H1 (cell line): ENCODE measurements around the gene PHLPP1. TPM values are rescaled to one million over a fixed set of nuclear protein-coding genes. Genes with fewer than 3 reads are reported as not detected.

Source experiments
- CTCF ChIA-PET: fragments of 300-600 bp; sonication (Branson Sonifier 250); formaldehyde crosslinking; loops from one replicate; lab custom pipeline; 2021; ENCODE audit not compliant: partially characterized antibody; lab: Charles Lee
- POLR2A ChIA-PET: fragments of 300-600 bp; sonication (Branson Sonifier 250); formaldehyde crosslinking; loops from one replicate; lab custom pipeline; 2021; ENCODE audit warnings: inconsistent platforms; ENCODE audit not compliant: partially characterized antibody; lab: Charles Lee
- DNase-seq, 2 experiments: peaks; one replicate each; pipeline versions ENCODE4 v3.0.0 to v3.0.0-alpha.2; 2010 to 2022; ENCODE audit warnings: low spot score in 2 of 2, low read depth in 1 of 2, mixed read lengths in 1 of 2
- FAIRE-seq: peaks from 2 replicates; lab custom pipeline; 2011; peaks lifted over from hg19 to GRCh38; lab: Jason Lieb, UNC
- H2AFZ ChIP-seq: 2 replicates; pipeline ENCODE4 v1.8.1; 2012; ENCODE audit warnings: low read length, inconsistent platforms
- H2AK5ac ChIP-seq: 2 replicates; pipeline ENCODE4 v1.6.1; 2013; ENCODE audit warnings: low read depth, low read length
- H2BK120ac ChIP-seq: replicated peaks from 2 replicates; pipeline ENCODE3; 2013; ENCODE audit warnings: low read depth, low read length, inconsistent platforms
- H2BK12ac ChIP-seq: 2 replicates; pipeline ENCODE4 v1.6.1; 2013; ENCODE audit warnings: low read depth, low read length
- H2BK15ac ChIP-seq: 2 replicates; pipeline ENCODE4 v1.6.1; 2013; ENCODE audit warnings: low read length
- H2BK20ac ChIP-seq: 2 replicates; pipeline ENCODE4 v1.6.1; 2013; ENCODE audit warnings: low read length
- H2BK5ac ChIP-seq: 2 replicates; pipeline ENCODE4 v1.6.1; 2013; ENCODE audit warnings: low read depth, low read length
- H3K14ac ChIP-seq: 2 replicates; pipeline ENCODE4 v1.6.1; 2013; ENCODE audit warnings: inconsistent platforms; ENCODE audit not compliant: insufficient read length
- H3K18ac ChIP-seq: 2 replicates; pipeline ENCODE4 v1.6.1; 2013; ENCODE audit warnings: low read length; ENCODE audit errors: extremely low read depth
- H3K23ac ChIP-seq: 2 replicates; pipeline ENCODE4 v1.6.1; 2013; ENCODE audit warnings: inconsistent platforms; ENCODE audit not compliant: insufficient read length
- H3K23me2 ChIP-seq: 2 replicates; pipeline ENCODE4 v1.6.1; 2013; ENCODE audit warnings: low read depth, low read length
- H3K27ac ChIP-seq: 2 replicates; pipeline ENCODE4 v1.6.1; 2011; ENCODE audit warnings: low read depth, low read length, inconsistent platforms
- H3K27me3 ChIP-seq, 4 experiments: replicated peaks in 1 of 4; 1 replicate in 1 of 4; 2 replicates in 3 of 4; pipeline versions ENCODE4 v1.6.1 to v1.8.1; 2011 to 2013; ENCODE audit warnings: low read length in 3 of 4, mild to moderate bottlenecking in 3 of 4, inconsistent platforms in 2 of 4, mixed read lengths in 2 of 4, moderate library complexity in 1 of 4; ENCODE audit not compliant: control insufficient read depth in 3 of 4, insufficient read depth in 3 of 4; ENCODE audit errors: extremely low read depth in 1 of 4
- H3K36me3 ChIP-seq, 4 experiments: 2 replicates each; pipeline versions ENCODE4 v1.6.1 to v1.8.1; 2011 to 2013; ENCODE audit warnings: mild to moderate bottlenecking in 4 of 4, low read length in 3 of 4, moderate library complexity in 2 of 4, control low read depth in 1 of 4, inconsistent platforms in 1 of 4; ENCODE audit not compliant: insufficient read depth in 4 of 4, control insufficient read depth in 2 of 4
- H3K4ac ChIP-seq: replicated peaks from 2 replicates; pipeline ENCODE3; 2013; ENCODE audit warnings: low read length, low read depth, mixed read lengths, inconsistent platforms; ENCODE audit not compliant: insufficient read length
- H3K4me1 ChIP-seq, 4 experiments: replicated peaks in 1 of 4; 1 replicate in 1 of 4; 2 replicates in 3 of 4; pipeline versions ENCODE4 v1.6.1 to v1.8.1; 2011 to 2013; ENCODE audit warnings: low read length in 3 of 4, inconsistent platforms in 2 of 4, mixed read lengths in 1 of 4; ENCODE audit not compliant: insufficient read depth in 4 of 4, control insufficient read depth in 3 of 4
- H3K4me2 ChIP-seq, 2 experiments: 2 replicates each; pipeline versions ENCODE4 v1.6.1 to v1.8.1; 2011 to 2013; ENCODE audit warnings: low read depth in 2 of 2, low read length in 2 of 2, control low read depth in 1 of 2, inconsistent platforms in 1 of 2, mild to moderate bottlenecking in 1 of 2; ENCODE audit not compliant: insufficient read depth in 1 of 2
- H3K4me3 ChIP-seq, 4 experiments: fragments of 200-600, 300-600 bp in 1 of 4; sonication (generic), shearing (Covaris generic), sonication (Bioruptor Twin) in 1 of 4; 2 replicates each; pipeline versions ENCODE4 v1.5.1 to v1.8.1; 2011 to 2016; ENCODE audit warnings: low read length in 4 of 4, low read depth in 3 of 4, control low read depth in 2 of 4, inconsistent platforms in 2 of 4, mild to moderate bottlenecking in 2 of 4, mixed read lengths in 1 of 4, moderate library complexity in 1 of 4; ENCODE audit not compliant: insufficient read depth in 2 of 4; ENCODE audit errors: extremely low read depth in 1 of 4
- H3K56ac ChIP-seq: replicated peaks from 2 replicates; pipeline ENCODE3; 2013; ENCODE audit warnings: low read depth, mild to moderate bottlenecking, mixed read lengths, low read length, inconsistent platforms; ENCODE audit not compliant: insufficient read length
- H3K79me1 ChIP-seq: 2 replicates; pipeline ENCODE4 v1.6.1; 2013; ENCODE audit warnings: low read depth, low read length, control low read depth
- H3K79me2 ChIP-seq, 2 experiments: 2 replicates each; pipeline versions ENCODE4 v1.6.1 to v1.8.1; 2012 to 2013; ENCODE audit warnings: low read length in 2 of 2, mild to moderate bottlenecking in 2 of 2, inconsistent platforms in 1 of 2; ENCODE audit not compliant: insufficient read depth in 2 of 2, control insufficient read depth in 1 of 2
- H3K9ac ChIP-seq, 4 experiments: replicated peaks in 1 of 4; 1 replicate in 1 of 4; 2 replicates in 3 of 4; pipeline versions ENCODE4 v1.6.1 to v1.8.1; 2011 to 2013; ENCODE audit warnings: low read depth in 3 of 4, low read length in 3 of 4, control low read depth in 2 of 4, mild to moderate bottlenecking in 2 of 4, moderate library complexity in 2 of 4, inconsistent platforms in 1 of 4; ENCODE audit errors: extremely low read depth in 1 of 4
- H3K9me3 ChIP-seq, 2 experiments: 2 replicates each; pipeline versions ENCODE4 v1.6.1 to v1.8.1; 2012 to 2013; ENCODE audit warnings: mild to moderate bottlenecking in 2 of 2, moderate library complexity in 2 of 2, control low read depth in 1 of 2, inconsistent platforms in 1 of 2, low read depth in 1 of 2, low read length in 1 of 2, mixed read lengths in 1 of 2; ENCODE audit not compliant: insufficient read depth in 2 of 2
- H4K20me1 ChIP-seq, 2 experiments: replicated peaks in 1 of 2; 2 replicates each; pipeline versions ENCODE3 to v1.8.1; 2011 to 2013; ENCODE audit warnings: inconsistent platforms in 2 of 2, low read length in 2 of 2, mild to moderate bottlenecking in 1 of 2; ENCODE audit not compliant: insufficient read depth in 2 of 2, control insufficient read depth in 1 of 2
- H4K5ac ChIP-seq: 2 replicates; pipeline ENCODE4 v1.6.1; 2013; ENCODE audit warnings: low read length, low read depth, mixed read lengths, inconsistent platforms; ENCODE audit not compliant: insufficient read length
- H4K8ac ChIP-seq: 2 replicates; pipeline ENCODE4 v1.8.0; 2013; ENCODE audit warnings: mild to moderate bottlenecking, moderate library complexity, low read length, inconsistent platforms; ENCODE audit not compliant: insufficient read depth; ENCODE audit errors: extremely low read depth
- H4K91ac ChIP-seq: replicated peaks from 2 replicates; pipeline ENCODE3; 2013; ENCODE audit warnings: low read length, mixed read lengths, inconsistent platforms; ENCODE audit not compliant: insufficient read length
- CBX8 ChIP-seq: fragments of 300-800, 300-1000 bp; sonication (generic); IDR thresholded peaks from 2 replicates; pipeline ENCODE4 v1.7.1; 2016; ENCODE audit warnings: low read depth, low read length, borderline replicate concordance
- CEBPB ChIP-seq: IDR thresholded peaks from 2 replicates; pipeline ENCODE4 v1.6.1; 2012; ENCODE audit warnings: low read depth, low read length
- EZH2 ChIP-seq: fragments of 200-600 bp; sonication (generic); IDR thresholded peaks from 2 replicates; pipeline ENCODE4 v1.7.1; 2012; ENCODE audit warnings: low read depth, mild to moderate bottlenecking, moderate library complexity, low read length, inconsistent platforms; ENCODE audit not compliant: severe bottlenecking
- GABPA ChIP-seq: IDR thresholded peaks from 2 replicates; pipeline ENCODE4 v1.6.1; 2011; ENCODE audit warnings: mild to moderate bottlenecking, low read length, moderate library complexity, borderline replicate concordance; ENCODE audit not compliant: insufficient read depth
- JUND ChIP-seq: IDR thresholded peaks from 2 replicates; pipeline ENCODE4 v1.6.1; 2011; ENCODE audit warnings: mild to moderate bottlenecking, improper control_type of control experiment, low read length
- POU5F1 ChIP-seq: IDR thresholded peaks from 2 replicates; pipeline ENCODE4 v1.6.1; 2011; ENCODE audit warnings: low read depth, mild to moderate bottlenecking, low read length, moderate library complexity
- SIRT6 ChIP-seq: IDR thresholded peaks from one replicate; pipeline ENCODE4 v1.7.1; 2012; ENCODE audit warnings: low read length, inconsistent platforms
- SP1 ChIP-seq: IDR thresholded peaks from 2 replicates; pipeline ENCODE4 v1.6.1; 2011; ENCODE audit warnings: low read depth, low read length
- TAF7 ChIP-seq: optimal IDR thresholded peaks from 2 replicates; pipeline ENCODE3; 2011; ENCODE audit warnings: low read depth, mild to moderate bottlenecking, inconsistent platforms, low read length, moderate library complexity, borderline replicate concordance
- TEAD4 ChIP-seq: IDR thresholded peaks from 2 replicates; pipeline ENCODE4 v1.6.1; 2012; ENCODE audit warnings: low read depth, low read length, inconsistent platforms, mixed read lengths
- WGBS, 2 experiments: shearing (Covaris generic) in 1 of 2; methylation state at CpG; one replicate each; pipeline versions ENCODE4 v1.1.6 to v1.1.7; 2013 to 2015; ENCODE audit warnings: low lambda C conversion rate in 2 of 2, mixed read lengths in 2 of 2, inconsistent platforms in 1 of 2, low coverage in 1 of 2, missing lambda C conversion rate in 1 of 2; ENCODE audit not compliant: insufficient replicate concordance in 2 of 2, insufficient coverage in 1 of 2, insufficient read length in 1 of 2; ENCODE audit errors: extremely low coverage in 1 of 2, missing lambda C conversion rate in 1 of 2; 5-methylcytosine and 5-hydroxymethylcytosine counted together
- polyA plus RNA-seq, 7 experiments: library from polyadenylated mRNA; depleted of rRNA in 3 of 7; stranded (reverse) in 5 of 7; unstranded in 2 of 7; fragments of >200 nt in 5 of 7; fragments of 200-250 nt in 2 of 7; gene quantifications; 1 replicate in 5 of 7; 2 replicates in 1 of 7; 4 replicates in 1 of 7; pipeline versions ENCODE4 v1.2.1 to v1.2.3, GENCODE V29; 2011 to 2013; ENCODE audit warnings: missing spikeins in 2 of 7, mixed read lengths in 2 of 7
- total RNA-seq: library from RNA; stranded (reverse); fragmentation: NEBNext Ultra II Directional; extraction: Animal tissue kit (Norgen Biotek cat#: 25700); gene quantifications from 2 replicates; pipeline ENCODE4 v1.2.1, GENCODE V29; 2021
- TF ChIP-seq, protein P1 (sequence below), 3 experiments: IDR thresholded peaks; 1 replicate in 2 of 3; 2 replicates in 1 of 3; pipeline versions ENCODE4 v1.5.1 to v1.6.1; 2011; ENCODE audit warnings: low read length in 3 of 3, mild to moderate bottlenecking in 3 of 3, inconsistent platforms in 2 of 3, low read depth in 1 of 3, moderate library complexity in 1 of 3; ENCODE audit not compliant: insufficient read depth in 1 of 3; ENCODE audit errors: control extremely low read depth in 1 of 3
- TF ChIP-seq, protein P2 (sequence below): IDR thresholded peaks from 2 replicates; pipeline ENCODE4 v1.6.1; 2012; ENCODE audit warnings: inconsistent platforms

PHLPP1 gene
- total and polyA plus RNA-seq, 2 of the 8 experiments (the other 6 are each of a cell fraction or from before 2014, with no cell fraction given): 28.0 to 66.3 TPM

DNA sequence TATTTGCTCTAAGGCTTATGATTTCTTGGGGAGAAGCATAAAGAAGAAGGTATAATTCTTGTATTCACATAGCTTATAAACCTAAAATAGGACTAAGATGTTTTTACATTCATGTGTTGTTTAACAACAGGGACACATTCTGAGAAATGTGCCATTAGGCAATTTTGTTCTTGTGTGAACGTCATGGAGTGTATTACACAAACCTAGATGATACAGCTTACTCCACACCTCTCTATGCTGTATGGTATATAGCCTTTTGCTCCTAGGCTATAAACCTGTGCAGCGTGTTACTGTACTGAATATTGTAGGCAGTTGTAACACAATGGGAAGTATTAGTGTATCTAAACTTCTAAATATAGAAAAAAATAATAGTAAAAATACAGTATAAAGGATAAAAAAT is 92.1 kb downstream of the PHLPP1 start:
- H3K23me2 ChIP-seq: no peaks in the 10 kb centered on the region
- H3K9ac ChIP-seq: no peak overlapping the region
- WGBS, 2 experiments: 95% methylated on average over 2 of the region's 2 CpGs; no CpG with 5 or more reads in 1 of the 2 experiments
- no peak overlapping the region for H3K27ac ChIP-seq
- peaks cover 0 to 6% (median 2%) of the 10 kb centered on the region in 4 experiments; a peak in 3 of 7 replicates for H3K4me1 ChIP-seq
- H2BK120ac ChIP-seq: no peak overlapping the region
- peak overlapping the region; percentile 52 for H4K5ac ChIP-seq
- ChIA-PET POLR2A (interaction anchor here (1.1 to 1.5 kb wide), 2 partner anchors 8 to 43 kb away, joined by 3 read pairs; no protein-coding TSS in a partner anchor), CTCF (interaction anchor here (1.4 kb wide), 1 partner anchor 27 kb away, joined by 3 read pairs; no protein-coding TSS in a partner anchor)
- H2BK15ac ChIP-seq: no peak overlapping the region
- no peak overlapping the region for H3K4ac ChIP-seq
- no peak overlapping the region for H3K56ac ChIP-seq
- H2BK5ac ChIP-seq: no peak overlapping the region
- H3K4me2 ChIP-seq: no peak overlapping the region
- no peaks in the 10 kb centered on the region for H3K27me3 ChIP-seq
- H3K4me3 ChIP-seq: no peak overlapping the region
- no peak overlapping the region for H2AK5ac ChIP-seq
- peaks cover 0 to 1% of the 10 kb centered on the region in 2 experiments for H4K20me1 ChIP-seq
- H4K8ac ChIP-seq: no peak overlapping the region
- H3K36me3 ChIP-seq: no peaks in the 10 kb centered on the region
- no peak overlapping the region for H3K23ac ChIP-seq
- no peak overlapping the region for H3K18ac ChIP-seq
- H3K79me1 ChIP-seq: peaks cover 5% of the 10 kb centered on the region
- H3K9me3 ChIP-seq: no peaks in the 10 kb centered on the region
- peaks cover 8 to 95% of the 10 kb centered on the region in 2 experiments; a peak in 3 of 4 replicates for H3K79me2 ChIP-seq
- DNase-seq (no peak), FAIRE-seq (no peak)
- H2BK20ac ChIP-seq: no peak overlapping the region
- no peak overlapping the region for H3K14ac ChIP-seq
- no peak overlapping the region for H4K91ac ChIP-seq
- H2AFZ ChIP-seq: no peak overlapping the region
- H2BK12ac ChIP-seq: no peak overlapping the region; the same call in 1 of the 2 replicates
- TF ChIP-seq, protein P1, sequence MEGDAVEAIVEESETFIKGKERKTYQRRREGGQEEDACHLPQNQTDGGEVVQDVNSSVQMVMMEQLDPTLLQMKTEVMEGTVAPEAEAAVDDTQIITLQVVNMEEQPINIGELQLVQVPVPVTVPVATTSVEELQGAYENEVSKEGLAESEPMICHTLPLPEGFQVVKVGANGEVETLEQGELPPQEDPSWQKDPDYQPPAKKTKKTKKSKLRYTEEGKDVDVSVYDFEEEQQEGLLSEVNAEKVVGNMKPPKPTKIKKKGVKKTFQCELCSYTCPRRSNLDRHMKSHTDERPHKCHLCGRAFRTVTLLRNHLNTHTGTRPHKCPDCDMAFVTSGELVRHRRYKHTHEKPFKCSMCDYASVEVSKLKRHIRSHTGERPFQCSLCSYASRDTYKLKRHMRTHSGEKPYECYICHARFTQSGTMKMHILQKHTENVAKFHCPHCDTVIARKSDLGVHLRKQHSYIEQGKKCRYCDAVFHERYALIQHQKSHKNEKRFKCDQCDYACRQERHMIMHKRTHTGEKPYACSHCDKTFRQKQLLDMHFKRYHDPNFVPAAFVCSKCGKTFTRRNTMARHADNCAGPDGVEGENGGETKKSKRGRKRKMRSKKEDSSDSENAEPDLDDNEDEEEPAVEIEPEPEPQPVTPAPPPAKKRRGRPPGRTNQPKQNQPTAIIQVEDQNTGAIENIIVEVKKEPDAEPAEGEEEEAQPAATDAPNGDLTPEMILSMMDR (IDR thresholded peaks at IDR 0.05; ENCODE audit: control extremely low read depth in 1 of 3, insufficient read depth in 1 of 3, low read depth in 1 of 3, low read length in 3 of 3): no peak
- TF ChIP-seq TAF7 (no peak), CBX8 (no peak), SIRT6 (no peak), JUND (no peak), TEAD4 (no peak), EZH2 (no peak), GABPA (no peak), CEBPB (no peak), POU5F1 (no peak), SP1 (no peak)
- TF ChIP-seq, protein P2, sequence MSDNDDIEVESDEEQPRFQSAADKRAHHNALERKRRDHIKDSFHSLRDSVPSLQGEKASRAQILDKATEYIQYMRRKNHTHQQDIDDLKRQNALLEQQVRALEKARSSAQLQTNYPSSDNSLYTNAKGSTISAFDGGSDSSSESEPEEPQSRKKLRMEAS: no peak
